Osteocyte (in vitro differentiated cells): ENCODE results near the gene RELT. TPM values are rescaled to one million over a fixed set of nuclear protein-coding genes. Genes with fewer than 3 reads are reported as not detected.

ENCODE experiments used
- DNase-seq: peaks from one replicate; pipeline ENCODE4 v3.0.0; 2021; ENCODE audit warnings: mixed read lengths; ENCODE audit not compliant: unreplicated experiment; ENCODE audit errors: extremely low spot score
- H3K27ac Mint-ChIP-seq: one replicate; pipeline ENCODE4 v1.8.0; 2021; ENCODE audit warnings: mild to moderate bottlenecking, mixed read lengths; ENCODE audit not compliant: unreplicated experiment
- H3K27me3 Mint-ChIP-seq: one replicate; pipeline ENCODE4 v1.8.0; 2021; ENCODE audit warnings: mixed read lengths; ENCODE audit not compliant: unreplicated experiment
- H3K36me3 Mint-ChIP-seq: one replicate; pipeline ENCODE4 v1.8.0; 2021; ENCODE audit warnings: mixed read lengths; ENCODE audit not compliant: unreplicated experiment
- H3K4me1 Mint-ChIP-seq: one replicate; pipeline ENCODE4 v1.8.0; 2021; ENCODE audit warnings: mixed read lengths; ENCODE audit not compliant: unreplicated experiment
- H3K4me3 Mint-ChIP-seq: one replicate; pipeline ENCODE4 v1.8.0; 2021; ENCODE audit warnings: mild to moderate bottlenecking, moderate library complexity, mixed read lengths; ENCODE audit not compliant: unreplicated experiment
- H3K9me3 Mint-ChIP-seq: one replicate; pipeline ENCODE4 v1.8.0; 2021; ENCODE audit warnings: mixed read lengths; ENCODE audit not compliant: unreplicated experiment
- CTCF ChIP-seq: fragments of 200-600 bp; sonication (generic); IDR thresholded peaks from 2 replicates; pipeline ENCODE4 v1.5.0; 2021; ENCODE audit warnings: antibody characterized with exemption, mild to moderate bottlenecking, moderate library complexity
- total RNA-seq: library from RNA; stranded (reverse); gene quantifications from 2 replicates; pipeline ENCODE4 v1.2.1, GENCODE V29; 2021

RELT gene
- total RNA-seq, 1 donor from 2014 or later: 3.3 TPM

GRCh38 chr11:73335204-73335923 is 40.8 kb upstream of the RELT start:
- DNase-seq: peak; percentile 97
- TF ChIP-seq CTCF: peak; percentile 97
- no peaks in the 10 kb centered on the region for H3K9me3 Mint-ChIP-seq
- H3K27me3 Mint-ChIP-seq: no peaks in the 10 kb centered on the region
- H3K36me3 Mint-ChIP-seq: no peaks in the 10 kb centered on the region
- no peak overlapping the region for H3K4me3 Mint-ChIP-seq
- peaks cover 61% of the 10 kb centered on the region for H3K4me1 Mint-ChIP-seq
- H3K27ac Mint-ChIP-seq: peak overlapping the region; percentile 95

GRCh38 chr11:73337846-73338245 is 38.4 kb upstream of the RELT start:
- Mint-ChIP-seq H3K36me3 (peaks cover 2% of the 10 kb centered on the region), H3K9me3 (no peaks in the 10 kb centered on the region), H3K4me3 (no peak overlapping the region), H3K4me1 (peaks cover 44% of the 10 kb centered on the region), H3K27ac (no peak overlapping the region), H3K27me3 (no peaks in the 10 kb centered on the region)
- DNase-seq: no peak
- TF ChIP-seq CTCF: no peak

GRCh38 chr11:73338279-73338678 is 37.9 kb upstream of the RELT start:
- Mint-ChIP-seq H3K4me1 (peaks cover 41% of the 10 kb centered on the region), H3K9me3 (no peaks in the 10 kb centered on the region), H3K36me3 (peaks cover 2% of the 10 kb centered on the region), H3K27ac (no peak overlapping the region), H3K4me3 (no peak overlapping the region), H3K27me3 (no peaks in the 10 kb centered on the region)
- DNase-seq: no peak
- TF ChIP-seq CTCF: no peak

GRCh38 chr11:73340164-73340563 is 36.0 kb upstream of the RELT start:
- Mint-ChIP-seq H3K36me3 (peaks cover 2% of the 10 kb centered on the region), H3K27ac (no peak overlapping the region), H3K4me1 (peaks cover 30% of the 10 kb centered on the region), H3K27me3 (no peaks in the 10 kb centered on the region), H3K4me3 (no peak overlapping the region), H3K9me3 (no peaks in the 10 kb centered on the region)
- no peak for DNase-seq
- TF ChIP-seq CTCF: no peak

GRCh38 chr11:73342633-73343032 is 33.6 kb upstream of the RELT start:
- H3K36me3 Mint-ChIP-seq: peaks cover 2% of the 10 kb centered on the region
- no peak for TF ChIP-seq CTCF
- no peak overlapping the region for H3K27ac Mint-ChIP-seq
- peak overlapping the region; percentile 35 for H3K4me3 Mint-ChIP-seq
- no peaks in the 10 kb centered on the region for H3K27me3 Mint-ChIP-seq
- peaks cover 26% of the 10 kb centered on the region for H3K4me1 Mint-ChIP-seq
- H3K9me3 Mint-ChIP-seq: no peaks in the 10 kb centered on the region
- no peak for DNase-seq
